NCI-H2029 treated with DMSO at 0.1 percent for 48 hours (cell line): Measurements from ENCODE around the gene ANKDD1A.

Experiments
- DNase-seq: peaks from one replicate; lab custom pipeline; 2025; lab: John Stamatoyannopoulos, UW

The ANKDD1A gene

DNA sequence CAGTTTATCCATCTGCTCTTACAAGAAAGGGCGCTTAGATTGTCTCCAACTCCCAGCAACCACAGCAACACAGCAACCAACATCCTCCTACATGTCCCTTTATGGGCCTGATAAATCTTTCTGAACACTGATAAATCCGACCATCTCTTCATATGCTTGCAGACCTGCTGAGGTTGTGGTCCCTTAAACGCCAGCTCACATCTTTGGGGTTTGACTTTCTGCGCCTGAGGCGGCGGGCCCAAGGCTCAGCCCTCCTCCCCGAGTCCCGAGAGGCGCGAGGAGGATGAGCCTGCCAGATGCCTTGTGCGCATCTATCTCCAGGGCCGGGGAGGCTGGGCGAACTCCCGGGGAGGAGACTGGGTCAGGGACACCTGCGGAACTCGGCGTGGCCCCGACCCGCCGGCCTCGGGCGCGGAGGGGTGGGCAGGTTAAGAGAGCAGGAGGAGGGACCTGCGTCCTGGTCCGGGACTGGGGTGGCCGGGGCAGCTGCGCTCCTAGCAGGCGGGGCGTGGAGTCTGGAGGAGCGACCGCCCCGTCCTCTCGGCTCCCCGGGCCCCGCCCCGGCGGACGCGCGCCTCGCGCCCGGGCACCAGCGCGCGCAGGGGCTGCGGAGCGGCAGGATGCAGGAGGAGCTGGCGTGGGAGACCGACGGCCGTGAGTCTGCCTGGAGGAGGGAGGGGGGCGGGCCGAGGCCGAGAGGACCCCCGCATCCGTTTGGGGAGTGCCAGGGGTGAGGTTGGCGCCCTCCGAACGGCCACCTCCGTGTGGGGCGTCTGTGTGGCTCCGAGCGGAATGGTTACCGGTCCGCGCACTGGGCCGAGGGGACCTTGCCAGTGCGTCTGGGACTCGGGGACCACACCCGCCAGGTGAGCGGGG lies at the start of gene ANKDD1A:
TSS of gene ANKDD1A (plus strand) at position 592 of the 876 bp plus-strand sequence. CDS start at position 621, 29 bp downstream.
- no peak for DNase-seq

DNA sequence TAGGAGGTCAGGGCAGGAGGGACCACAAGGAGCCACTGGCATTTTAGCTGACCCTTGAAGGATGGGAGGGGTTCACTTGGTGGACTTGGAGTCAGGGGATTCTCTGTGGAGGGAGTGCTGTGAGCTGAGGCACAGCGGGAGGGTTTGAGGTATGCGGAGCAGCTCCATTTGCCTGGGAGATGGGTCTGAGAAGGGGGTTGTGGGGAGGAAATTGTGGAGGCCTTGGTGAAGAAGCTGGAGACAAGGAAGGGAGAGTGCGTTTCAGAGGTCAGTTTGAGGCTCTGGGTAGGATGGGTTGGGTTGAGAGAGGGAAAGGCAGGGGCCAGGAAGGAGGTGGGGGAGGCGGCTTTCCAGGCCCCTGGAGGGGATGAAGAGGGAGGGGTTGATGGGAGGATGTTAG lies 49.7 kb upstream of the ANKDD1A start:
- no peak for DNase-seq

DNA sequence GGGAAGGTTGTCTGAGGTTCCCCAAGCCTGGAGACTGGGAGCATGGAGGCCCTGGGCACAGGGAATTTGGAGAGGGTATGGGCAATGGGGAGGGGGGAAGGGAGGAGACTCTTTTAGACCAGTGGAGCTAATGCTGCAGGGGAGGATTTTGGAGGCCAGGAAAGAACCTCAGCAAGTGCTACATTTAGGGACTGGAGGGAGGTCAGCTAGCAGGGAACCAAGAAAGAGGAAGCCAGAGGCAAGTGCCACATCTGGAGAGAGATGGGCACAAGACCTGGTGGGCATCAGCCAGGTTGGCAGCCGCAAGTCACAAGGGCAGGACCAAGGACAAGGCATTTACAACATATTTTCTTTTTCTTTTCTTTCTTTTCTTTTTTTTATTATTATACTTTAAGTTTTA lies 49.3 kb upstream of the ANKDD1A start:
- no peak for DNase-seq

DNA sequence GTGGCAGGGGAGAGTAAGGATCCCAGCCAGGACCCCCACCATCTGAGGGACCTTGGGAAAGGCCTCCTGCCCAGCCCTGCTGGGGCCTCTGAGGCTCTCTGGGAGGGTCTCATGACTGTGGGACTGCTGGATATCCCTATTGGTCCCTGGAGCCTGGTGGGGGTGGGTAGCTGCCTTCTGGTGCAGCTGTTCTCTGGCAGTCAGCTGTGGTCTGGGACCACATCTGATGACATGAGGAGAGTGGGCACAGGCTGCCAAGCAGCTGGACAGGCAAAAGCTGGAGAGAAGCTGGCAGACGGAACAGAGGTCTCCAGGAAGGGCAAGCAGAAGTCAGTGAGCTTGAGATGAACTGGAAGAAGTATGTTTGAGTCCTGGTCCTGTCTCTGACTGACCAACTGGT lies 47.6 kb upstream of the ANKDD1A start:
- DNase-seq, result no peak

DNA sequence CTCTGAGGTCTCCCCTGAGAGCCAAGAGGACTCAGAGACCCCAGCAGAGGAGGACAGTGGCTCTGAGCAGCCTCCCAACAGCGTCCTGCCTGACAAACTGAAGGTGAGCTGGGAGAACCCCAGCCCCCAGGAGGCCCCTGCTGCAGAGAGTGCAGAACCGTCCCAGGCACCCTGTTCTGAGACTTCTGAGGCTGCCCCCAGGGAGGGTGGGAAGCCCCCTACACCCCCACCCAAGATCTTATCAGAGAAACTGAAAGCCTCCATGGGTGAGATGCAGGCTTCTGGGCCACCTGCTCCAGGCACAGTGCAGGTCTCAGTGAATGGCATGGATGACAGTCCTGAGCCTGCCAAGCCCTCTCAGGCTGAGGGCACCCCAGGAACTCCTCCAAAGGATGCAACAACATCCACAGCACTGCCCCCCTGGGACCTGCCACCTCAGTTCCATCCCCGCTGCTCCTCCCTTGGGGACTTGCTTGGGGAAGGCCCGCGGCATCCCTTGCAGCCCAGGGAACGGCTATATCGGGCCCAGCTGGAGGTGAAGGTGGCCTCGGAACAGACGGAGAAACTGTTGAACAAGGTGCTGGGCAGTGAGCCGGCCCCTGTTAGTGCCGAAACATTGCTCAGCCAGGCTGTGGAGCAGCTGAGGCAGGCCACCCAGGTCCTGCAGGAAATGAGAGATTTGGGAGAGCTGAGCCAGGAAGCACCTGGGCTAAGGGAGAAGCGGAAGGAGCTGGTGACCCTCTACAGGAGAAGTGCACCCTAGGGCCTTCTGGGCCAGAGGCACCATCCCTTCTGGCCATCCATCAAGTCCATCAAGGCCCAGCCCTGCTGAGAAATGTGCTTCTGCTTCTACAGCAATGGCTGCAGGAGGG lies 46.3 kb upstream of the ANKDD1A start:
- DNase-seq, result no peak

DNA sequence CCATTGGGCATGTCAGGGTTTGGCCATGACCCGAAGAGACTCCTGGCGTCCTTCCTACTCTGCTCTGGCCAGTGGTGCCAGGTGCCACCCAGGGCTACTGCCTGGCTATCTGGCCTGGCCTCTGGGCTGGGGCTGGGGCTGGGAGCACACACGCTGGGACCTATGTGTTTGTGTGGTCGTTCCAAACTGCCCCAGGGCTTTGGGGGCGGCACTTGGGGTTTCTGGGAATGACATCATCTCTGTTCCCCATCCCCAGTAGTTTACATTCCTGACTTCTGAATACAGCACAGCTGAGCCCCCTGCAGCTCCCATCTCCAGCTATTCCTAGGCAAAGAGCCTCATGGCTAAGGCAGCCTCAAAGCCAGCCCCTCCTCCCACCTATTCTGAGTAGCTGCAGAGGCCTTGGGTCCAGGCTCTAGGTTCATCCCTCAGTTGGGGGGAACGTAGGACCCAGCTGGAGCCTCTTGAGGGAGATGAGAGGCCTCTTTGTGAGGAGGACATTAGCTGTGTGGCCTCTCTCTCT lies 45.6 kb upstream of the ANKDD1A start:
- DNase-seq, result no peak

DNA sequence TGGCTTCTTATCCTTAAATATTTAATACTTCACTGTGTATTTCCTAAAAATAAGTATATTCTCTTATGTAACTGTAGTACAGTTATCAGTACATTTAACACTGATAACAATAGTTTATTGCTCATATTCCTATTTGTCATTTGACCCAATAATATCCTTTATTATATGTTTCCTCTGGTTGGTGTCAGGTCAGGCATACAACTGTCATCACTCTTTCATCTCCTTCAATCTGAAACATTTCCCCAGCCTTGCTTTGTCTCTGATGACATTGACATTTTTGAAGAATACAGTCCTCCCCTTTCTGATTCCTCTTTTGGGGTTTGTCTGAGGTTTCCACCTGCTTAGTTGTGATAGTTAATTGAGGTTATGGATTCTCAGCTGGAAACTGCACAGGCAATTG lies 42.2 kb upstream of the ANKDD1A start:
- DNase-seq, result no peak

DNA sequence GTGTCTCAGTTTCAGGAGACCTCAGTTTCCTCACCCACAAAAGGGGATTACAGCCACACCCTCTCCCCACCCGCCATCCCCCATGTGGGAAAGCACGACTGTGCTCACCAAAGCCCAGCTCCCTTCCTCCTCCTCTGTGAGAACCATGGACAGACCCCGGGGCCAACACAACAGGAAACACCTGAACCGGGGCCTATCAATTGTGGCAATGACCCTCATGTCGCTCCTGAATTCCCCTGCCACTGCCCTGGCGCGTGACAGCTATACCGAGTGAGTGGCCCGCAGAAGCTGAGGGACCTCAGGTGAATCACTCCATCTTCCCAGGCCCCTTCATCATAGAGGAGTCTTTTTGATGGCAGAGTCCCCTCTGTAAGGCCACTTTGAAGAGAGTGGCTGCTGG lies 41.3 kb upstream of the ANKDD1A start:
- no peak for DNase-seq

DNA sequence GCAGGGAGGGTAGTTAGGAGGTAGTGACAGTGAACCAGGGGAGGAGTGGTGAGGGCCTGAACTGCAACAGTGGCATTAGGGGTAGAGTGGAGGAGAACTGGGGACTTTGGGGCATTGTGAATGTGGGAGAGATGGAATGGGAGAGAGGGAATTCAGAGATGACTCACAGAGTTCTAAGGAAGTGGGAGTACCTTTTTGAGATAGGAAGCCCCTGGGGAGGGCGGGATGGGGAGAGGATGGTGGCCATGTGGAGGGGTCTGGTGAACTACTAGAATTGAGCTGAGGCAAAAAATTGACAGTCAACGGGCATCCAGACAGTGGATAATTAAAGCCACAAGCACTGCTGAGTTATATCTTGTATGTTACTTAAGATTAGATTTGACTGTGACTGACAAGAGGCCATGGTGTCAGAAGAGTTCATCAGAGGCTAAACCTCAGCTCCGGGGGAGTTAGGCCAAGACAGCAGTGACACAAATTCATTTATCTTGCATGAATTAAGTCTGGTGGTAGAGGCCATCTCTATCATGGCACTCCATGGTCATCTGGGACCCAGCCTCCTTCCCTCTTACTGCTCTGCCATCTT lies 36.0 kb upstream of the ANKDD1A start:
- DNase-seq, result no peak

DNA sequence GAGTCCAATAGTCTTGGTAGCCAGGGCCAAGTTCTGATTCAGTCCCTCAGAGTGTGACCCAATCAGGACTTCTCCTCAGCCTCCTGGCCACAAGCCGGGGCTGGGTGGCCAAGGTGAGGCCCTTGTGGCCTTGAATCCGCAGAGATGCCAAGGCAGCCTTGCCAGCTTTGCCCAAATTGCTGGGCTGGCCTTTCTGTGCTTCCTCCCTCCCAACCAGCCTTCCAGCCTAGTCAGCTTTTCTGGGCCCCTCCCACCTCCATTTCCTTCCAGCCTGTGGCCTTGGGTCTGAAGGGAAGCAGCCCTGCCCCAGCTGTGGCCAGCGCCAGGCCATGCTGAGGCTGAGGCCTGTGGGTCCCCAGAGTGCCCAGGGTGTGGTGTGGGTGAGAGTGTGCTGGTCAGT lies 34.3 kb upstream of the ANKDD1A start:
- no peak for DNase-seq

DNA sequence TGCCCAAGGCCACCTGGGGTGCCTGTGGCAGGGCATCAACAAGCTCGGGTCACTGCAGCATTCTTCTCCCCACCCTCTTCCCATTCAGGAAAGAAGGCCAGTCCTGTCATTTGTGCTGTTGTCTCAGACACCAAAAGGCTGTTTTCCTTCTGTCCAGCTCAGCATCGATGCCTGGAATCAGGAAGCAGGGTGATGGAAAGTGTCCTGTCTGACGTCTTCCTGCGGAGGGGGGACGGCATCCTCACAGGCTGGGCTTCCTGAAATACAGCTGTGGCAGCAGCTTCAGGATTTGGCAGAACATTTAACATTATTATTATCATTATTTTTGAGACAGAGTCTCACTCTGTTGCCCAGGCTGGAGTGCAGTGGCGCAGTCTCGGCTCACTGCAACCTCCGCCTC lies 33.0 kb upstream of the ANKDD1A start:
- no peak for DNase-seq

DNA sequence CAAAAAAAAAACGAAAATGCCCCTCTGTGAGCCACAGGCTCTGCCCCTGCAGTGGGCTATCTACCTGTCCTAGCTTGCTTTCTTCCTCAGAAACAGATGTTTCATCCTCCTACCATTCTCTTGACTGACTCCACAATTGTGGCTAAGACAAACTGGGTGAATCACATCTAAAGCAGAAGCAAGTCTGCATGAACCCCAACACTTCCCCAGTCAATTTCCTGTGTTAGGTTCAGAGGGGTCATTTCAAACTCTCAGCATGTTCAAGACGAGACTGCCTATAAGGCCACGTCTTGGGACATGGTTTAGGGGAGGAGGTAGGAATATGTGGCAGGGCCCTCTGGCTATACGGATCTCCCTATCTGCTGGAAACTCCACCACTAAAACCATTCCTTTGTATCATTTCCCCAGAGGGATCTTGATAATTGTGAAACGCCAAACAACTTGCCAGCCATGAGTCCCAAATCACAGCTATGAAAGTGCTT lies 28.6 kb upstream of the ANKDD1A start:
- DNase-seq, result no peak

DNA sequence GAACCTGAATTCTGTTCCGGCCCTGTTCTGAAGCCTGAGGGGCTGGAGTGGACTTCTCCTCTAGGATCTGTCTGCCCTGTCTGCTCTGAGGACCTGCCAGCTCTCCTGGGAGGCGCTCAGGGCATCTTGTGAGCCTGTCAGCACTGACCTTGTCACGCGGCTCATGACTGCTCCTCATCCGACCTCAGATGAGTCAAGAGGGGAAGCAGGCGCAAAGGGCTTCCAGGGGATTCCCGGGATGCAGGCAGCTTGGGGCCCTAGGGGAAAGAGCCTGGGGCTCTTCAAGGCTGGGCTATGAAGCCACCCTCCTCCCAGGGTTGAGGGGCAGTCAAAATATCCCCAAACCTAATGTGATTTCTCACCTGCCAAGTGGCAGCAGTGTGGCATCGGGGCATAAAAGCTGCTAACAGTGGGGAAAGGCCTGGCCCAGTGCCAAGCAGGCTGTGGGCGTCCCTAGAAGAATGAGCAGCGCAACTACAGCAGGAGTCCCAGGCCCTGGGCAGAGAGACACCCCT lies 27.6 kb upstream of the ANKDD1A start:
- no peak for DNase-seq

DNA sequence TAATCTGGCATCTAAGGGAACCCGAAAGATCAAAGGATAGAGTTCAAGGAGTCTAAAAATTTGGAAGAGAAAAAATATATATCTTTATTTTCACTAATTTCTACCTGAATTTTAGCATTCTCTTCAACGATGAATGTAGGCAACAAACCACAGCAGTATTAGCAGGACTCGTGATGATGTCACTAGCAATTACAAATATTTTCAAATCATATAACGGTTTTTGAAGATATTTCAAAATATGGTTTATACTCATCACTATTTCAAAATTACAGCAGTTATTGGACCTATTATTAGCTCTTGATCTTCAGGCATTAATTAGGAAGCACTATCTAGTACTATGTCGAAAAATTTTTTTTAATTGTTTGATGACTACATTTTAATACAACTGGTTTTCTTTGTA lies 27.0 kb upstream of the ANKDD1A start:
- no peak for DNase-seq

DNA sequence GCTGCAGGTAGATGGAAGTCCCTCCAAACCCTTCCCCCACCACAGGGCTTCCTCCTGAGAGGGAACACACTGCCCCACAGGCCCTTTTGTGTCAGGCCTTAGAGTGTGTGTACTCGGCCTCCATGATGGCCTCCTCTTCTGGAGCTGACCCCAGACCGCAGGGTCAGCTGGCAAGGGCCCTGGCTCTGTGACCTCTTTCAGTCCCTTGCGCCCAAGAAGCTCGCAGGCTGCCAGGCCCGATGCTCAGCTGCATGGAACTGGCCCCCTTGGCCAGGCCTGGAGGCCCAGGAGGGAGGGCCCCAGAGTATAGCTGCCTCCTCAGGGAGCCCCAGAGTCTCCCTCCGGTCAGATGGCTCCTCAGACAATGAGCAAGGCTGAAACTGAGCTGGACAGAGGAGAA lies 23.4 kb upstream of the ANKDD1A start:
- no peak for DNase-seq

DNA sequence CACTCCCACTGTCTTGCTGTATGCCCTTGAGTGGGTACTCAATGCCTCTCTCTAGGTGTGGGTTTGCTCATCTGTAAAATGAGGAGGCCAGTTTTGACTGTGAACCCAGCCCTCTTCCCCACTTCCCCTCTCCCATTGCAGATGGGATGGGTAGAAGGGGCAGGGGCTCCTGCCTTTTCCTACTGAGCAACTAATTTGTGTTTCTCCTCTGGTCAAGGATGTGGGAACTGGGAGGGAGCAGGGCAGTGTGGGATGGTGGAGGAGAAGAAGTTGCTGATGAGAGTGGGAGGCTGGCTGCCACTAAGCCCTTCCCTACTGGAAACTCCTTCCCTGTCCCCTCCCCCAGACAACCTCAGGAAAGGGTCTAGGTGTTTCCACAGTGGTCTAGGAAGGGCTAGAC lies 20.1 kb upstream of the ANKDD1A start:
- no peak for DNase-seq

DNA sequence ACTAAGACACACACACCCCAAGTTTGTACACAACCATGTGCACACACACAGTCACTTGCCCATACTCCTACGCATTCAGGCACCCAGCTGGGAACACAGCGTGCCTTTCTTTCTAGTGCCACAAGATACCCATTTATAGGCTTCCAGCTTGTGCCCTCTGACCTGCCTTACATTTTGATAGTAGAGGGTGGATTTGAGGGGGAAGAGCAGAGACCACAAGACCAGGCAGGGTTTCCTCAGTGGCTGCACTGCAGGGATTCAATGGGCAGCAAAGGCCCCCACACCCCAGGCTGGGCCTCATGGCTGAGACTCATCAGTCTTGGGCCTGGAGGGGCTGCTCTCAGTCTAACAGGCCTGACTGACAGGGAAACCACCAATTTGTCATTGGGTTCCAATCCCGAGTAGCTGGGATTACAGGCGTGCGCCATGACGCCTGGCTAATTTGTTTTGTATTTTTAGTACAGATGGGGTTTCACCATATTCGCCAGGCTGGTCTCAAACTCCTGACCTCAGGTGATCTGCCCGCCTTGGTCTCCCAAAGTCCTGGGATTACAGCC lies 18.8 kb upstream of the ANKDD1A start:
- no peak for DNase-seq

DNA sequence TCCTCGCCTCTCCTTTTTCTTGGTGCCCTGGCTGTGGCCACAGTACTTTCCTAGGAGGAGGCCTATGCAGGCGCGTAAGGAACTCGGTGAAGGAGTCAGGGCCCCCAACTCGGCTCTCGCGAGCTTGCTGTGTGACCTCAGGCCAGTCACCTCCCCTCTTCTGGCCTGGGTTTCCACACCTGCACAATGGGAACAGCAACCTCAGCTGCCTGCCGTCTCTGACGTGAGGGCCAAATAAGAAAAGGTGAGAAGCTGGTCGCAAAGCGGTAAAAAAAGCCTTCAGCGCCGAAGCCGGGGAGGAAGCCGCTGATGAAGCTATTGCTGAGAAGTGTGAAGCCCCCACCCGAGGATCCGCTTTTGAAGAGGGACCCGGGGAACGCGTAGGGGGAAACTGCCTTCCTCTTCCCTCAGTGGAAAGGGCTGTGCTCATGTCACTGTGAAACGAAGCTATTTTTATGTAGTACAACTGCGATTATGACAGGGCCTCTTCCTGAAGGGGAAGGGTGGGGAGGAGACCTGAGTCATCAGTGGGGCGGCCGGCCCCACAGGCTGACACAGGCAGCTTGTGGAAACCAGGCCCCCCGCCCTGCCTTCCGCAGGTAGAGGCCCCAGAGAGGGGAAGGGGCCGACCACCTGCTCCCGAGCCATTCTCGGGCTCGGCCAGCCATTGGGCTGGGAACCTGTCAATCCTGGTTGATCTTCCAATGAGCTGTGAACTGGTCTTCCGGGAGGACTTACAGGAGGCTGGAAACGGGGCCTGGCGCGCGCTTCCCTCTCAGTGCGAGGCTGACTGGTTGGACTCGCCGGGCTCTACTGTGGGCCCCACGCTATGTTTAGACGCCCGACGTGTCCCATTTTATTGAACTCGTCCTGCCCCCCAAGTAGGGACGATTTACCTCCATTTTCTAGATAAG lies 18.0 kb upstream of the ANKDD1A start:
- DNase-seq, result no peak

DNA sequence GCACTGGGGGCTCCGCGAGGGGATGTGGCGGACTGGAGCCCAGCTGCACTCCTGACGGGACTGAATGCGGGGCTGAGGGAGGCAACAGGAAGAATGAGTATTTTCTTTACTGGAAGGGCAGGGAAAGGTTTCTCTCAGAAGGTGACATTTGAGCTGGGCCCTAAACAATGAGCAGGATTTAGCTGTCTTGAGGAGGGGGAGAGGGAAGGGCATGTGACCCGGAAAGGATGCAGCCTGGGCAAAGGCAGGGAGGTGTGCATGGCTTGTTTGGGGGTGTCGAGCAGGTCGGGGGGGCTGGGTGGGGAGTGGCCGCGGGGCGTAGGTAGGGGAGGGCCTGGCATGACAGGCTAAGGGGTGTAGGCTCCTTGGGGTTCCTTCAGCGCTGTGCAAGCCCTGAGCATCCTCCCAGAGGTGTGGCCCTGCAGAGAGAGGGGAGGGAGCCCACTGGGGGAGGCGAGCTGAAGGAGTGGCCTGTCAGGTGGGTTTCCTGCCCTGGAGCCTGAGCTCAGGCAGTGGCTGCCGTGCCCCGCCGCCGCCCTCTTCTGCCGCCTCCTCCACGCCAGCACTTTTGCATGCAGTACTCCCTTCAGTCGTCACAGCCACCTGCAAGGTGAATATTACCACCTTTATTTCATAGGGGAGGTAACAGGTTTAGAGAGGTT lies 17.2 kb upstream of the ANKDD1A start:
- DNase-seq, result no peak
